GM12878 (cell line): ENCODE data around the gene ZNF620. TPM values are rescaled to one million over a fixed set of nuclear protein-coding genes. Genes with fewer than 3 reads are reported as not detected.

Source experiments
- CHD4 ChIP-seq: fragments of 200-600 bp; sonication (generic); IDR thresholded peaks from 2 replicates; pipeline ENCODE4 v1.6.1; 2016; ENCODE audit warnings: mild to moderate bottlenecking
- CUX1 ChIP-seq: IDR thresholded peaks from 2 replicates; pipeline ENCODE4 v1.6.1; 2012; ENCODE audit warnings: improper control_type of control experiment, low read depth, low read length; ENCODE audit not compliant: insufficient replicate concordance
- EED ChIP-seq: sonication (generic); IDR thresholded peaks from 2 replicates; pipeline ENCODE4 v1.6.1; 2016; ENCODE audit warnings: antibody characterized with exemption, low read depth
- TCF12 ChIP-seq: IDR thresholded peaks from 2 replicates; pipeline ENCODE4 v1.6.1; 2011; ENCODE audit warnings: low read depth, mild to moderate bottlenecking, low read length
- polyA plus RNA-seq, 11 experiments: library from polyadenylated mRNA; depleted of rRNA in 4 of 11; unstranded in 6 of 11; stranded (reverse) in 5 of 11; fragments of >200 nt; fragmentation: Nextera tagmentation in 4 of 11; fragmentation: Illumina TruSeq in 1 of 11; extraction: Ambion mirVana in 4 of 11; extraction: Trizol in 1 of 11; gene quantifications; 1 replicate in 1 of 11; 2 replicates in 10 of 11; pipeline versions ENCODE4 v1.2.1 to v1.2.3, GENCODE V29; 2011 to 2016; ENCODE audit warnings: inconsistent platforms in 2 of 11, missing spikeins in 2 of 11, low read depth in 1 of 11
- total RNA-seq, 4 experiments: library from RNA; depleted of rRNA in 3 of 4; stranded (reverse); fragments of >200 nt in 3 of 4; fragmentation: Illumina TruSeq in 1 of 4; extraction: Trizol in 1 of 4; gene quantifications; 2 replicates each; pipeline versions ENCODE4 v1.2.1 to v1.2.3, GENCODE V29; 2013 to 2021
- TF ChIP-seq, protein P1 (sequence below): fragments of 150-350 bp; IDR thresholded peaks from 2 replicates; pipeline ENCODE4 v1.6.1; 2014; ENCODE audit warnings: mild to moderate bottlenecking, low read depth, low read length
- TF ChIP-seq, protein P2 (sequence below): fragments of 450-650 bp; IDR thresholded peaks from 2 replicates; pipeline ENCODE4 v1.6.1; 2014; ENCODE audit warnings: mild to moderate bottlenecking

Gene ZNF620
- total and polyA plus RNA-seq, 10 of the 15 experiments (the other 5 are each of a cell fraction or from before 2014, with no cell fraction given): 1.3 to 4.3 (median 2.2) TPM

DNA sequence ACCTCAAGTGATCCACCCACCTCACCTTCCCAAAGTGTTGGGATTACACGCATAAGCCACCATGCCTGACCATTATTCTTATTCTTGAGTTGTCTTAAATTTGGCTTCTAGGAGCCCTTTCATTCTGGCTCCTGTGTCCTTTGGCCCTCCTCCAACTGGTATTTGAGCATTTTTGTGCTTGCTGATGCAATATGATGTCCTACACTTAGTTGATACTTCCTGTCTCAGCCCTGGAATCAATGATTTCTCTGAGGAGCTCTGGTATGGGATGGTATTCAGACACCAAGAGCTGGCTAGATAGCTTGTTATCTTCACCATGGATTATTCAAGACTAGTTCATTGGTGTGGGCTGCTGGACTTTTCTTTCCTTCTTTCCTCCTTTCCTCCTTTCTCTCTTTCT lies 44.3 kb downstream of the ZNF620 start (continued):
- TF ChIP-seq, protein P1, sequence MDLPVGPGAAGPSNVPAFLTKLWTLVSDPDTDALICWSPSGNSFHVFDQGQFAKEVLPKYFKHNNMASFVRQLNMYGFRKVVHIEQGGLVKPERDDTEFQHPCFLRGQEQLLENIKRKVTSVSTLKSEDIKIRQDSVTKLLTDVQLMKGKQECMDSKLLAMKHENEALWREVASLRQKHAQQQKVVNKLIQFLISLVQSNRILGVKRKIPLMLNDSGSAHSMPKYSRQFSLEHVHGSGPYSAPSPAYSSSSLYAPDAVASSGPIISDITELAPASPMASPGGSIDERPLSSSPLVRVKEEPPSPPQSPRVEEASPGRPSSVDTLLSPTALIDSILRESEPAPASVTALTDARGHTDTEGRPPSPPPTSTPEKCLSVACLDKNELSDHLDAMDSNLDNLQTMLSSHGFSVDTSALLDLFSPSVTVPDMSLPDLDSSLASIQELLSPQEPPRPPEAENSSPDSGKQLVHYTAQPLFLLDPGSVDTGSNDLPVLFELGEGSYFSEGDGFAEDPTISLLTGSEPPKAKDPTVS: no peak
- TF ChIP-seq CUX1: no peak
- TF ChIP-seq EED: no peak
- no peak for TF ChIP-seq CHD4
- no peak for TF ChIP-seq TCF12
- TF ChIP-seq, protein P2, sequence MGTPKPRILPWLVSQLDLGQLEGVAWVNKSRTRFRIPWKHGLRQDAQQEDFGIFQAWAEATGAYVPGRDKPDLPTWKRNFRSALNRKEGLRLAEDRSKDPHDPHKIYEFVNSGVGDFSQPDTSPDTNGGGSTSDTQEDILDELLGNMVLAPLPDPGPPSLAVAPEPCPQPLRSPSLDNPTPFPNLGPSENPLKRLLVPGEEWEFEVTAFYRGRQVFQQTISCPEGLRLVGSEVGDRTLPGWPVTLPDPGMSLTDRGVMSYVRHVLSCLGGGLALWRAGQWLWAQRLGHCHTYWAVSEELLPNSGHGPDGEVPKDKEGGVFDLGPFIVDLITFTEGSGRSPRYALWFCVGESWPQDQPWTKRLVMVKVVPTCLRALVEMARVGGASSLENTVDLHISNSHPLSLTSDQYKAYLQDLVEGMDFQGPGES: no peak
